ENCODE results near the gene PROSER2. TPM values are rescaled to one million over a fixed set of nuclear protein-coding genes. Genes with fewer than 3 reads are reported as not detected.

PROSER2 gene
- total and polyA plus RNA-seq, 9 donors: 1.3 to 13.4 (median 3.7) TPM

DNA sequence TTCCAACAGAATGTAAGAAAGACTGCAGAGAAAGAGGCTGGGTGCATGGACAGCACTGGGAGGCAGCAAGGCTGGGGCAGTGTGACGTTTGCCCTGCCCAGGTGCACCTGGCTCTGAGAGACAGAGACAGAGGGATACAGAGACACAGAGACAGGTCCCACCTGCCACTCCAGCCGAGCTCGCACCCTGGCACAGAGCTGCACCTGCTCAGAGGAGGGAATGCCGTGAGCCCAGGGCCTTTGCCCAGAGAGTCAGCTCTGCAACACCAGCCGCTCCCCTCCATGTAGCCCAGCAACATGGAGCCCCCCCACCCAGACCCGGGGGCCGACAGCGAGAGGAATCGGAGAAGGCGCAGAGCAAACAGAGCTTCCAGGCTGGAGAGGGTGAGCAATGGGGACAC, 35.3 kb upstream of the PROSER2 start:
- H3K9me3 ChIP-seq: no peaks in the 10 kb centered on the region
- 68 to 80% (median 78%) methylated on average over 10 of the region's 10 CpGs for WGBS, 3 donors
- DNase-seq: no peak
- intact Hi-C loops (cut with DNase I): loop anchor here in 2 of 4 donors (10.0 kb wide), 1 partner anchor 197 kb away; no protein-coding TSS in a partner anchor
- TF ChIP-seq, protein P1, sequence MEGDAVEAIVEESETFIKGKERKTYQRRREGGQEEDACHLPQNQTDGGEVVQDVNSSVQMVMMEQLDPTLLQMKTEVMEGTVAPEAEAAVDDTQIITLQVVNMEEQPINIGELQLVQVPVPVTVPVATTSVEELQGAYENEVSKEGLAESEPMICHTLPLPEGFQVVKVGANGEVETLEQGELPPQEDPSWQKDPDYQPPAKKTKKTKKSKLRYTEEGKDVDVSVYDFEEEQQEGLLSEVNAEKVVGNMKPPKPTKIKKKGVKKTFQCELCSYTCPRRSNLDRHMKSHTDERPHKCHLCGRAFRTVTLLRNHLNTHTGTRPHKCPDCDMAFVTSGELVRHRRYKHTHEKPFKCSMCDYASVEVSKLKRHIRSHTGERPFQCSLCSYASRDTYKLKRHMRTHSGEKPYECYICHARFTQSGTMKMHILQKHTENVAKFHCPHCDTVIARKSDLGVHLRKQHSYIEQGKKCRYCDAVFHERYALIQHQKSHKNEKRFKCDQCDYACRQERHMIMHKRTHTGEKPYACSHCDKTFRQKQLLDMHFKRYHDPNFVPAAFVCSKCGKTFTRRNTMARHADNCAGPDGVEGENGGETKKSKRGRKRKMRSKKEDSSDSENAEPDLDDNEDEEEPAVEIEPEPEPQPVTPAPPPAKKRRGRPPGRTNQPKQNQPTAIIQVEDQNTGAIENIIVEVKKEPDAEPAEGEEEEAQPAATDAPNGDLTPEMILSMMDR (IDR thresholded peaks at IDR 0.05): no peak
- TF ChIP-seq POLR2A (IDR thresholded peaks at IDR 0.05) (no peak), EP300 (IDR thresholded peaks at IDR 0.05) (no peak)
- no peak overlapping the region for H3K27ac ChIP-seq
- no peak overlapping the region for H3K4me3 ChIP-seq
- H3K27me3 ChIP-seq: no peaks in the 10 kb centered on the region
- no peaks in the 10 kb centered on the region for H3K36me3 ChIP-seq
- peaks cover 1% of the 10 kb centered on the region for H3K4me1 ChIP-seq (ENCODE audit: insufficient read depth)

DNA sequence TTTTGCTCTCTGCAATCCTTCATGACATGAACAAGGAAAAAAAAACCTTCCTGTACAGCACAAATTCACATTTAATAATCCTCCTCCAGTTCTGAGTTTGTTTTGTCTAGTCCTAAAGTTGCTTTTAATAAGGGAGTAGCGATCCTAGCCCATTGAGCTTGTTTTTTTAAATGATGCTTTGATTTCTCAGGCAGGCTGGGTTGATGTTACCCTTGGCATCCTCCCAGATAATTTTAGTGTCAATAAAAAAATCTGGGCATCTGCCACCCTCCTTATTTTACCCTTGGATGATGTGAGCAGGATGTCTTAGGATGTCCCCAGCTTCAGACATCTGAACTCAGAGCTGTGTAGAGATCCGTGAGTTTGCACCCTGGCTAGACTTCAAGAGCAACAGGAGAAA, 33.9 kb upstream of the PROSER2 start:
- Histone ChIP-seq H3K9me3 (no peaks in the 10 kb centered on the region), H3K27me3 (no peaks in the 10 kb centered on the region), H3K36me3 (no peaks in the 10 kb centered on the region), H3K4me3 (no peak overlapping the region), H3K27ac (no peak overlapping the region), H3K4me1 (ENCODE audit: insufficient read depth) (peaks cover 1% of the 10 kb centered on the region)
- intact Hi-C loops (cut with DNase I): loop anchor here in 2 of 4 donors (10.0 kb wide), 1 partner anchor 195 kb away; no protein-coding TSS in a partner anchor
- peak in 1 of 5 donors; percentile 5 for DNase-seq
- 5 to 14% (median 8%) methylated on average over 2 of the region's 2 CpGs for WGBS, 3 donors
- TF ChIP-seq, protein P1 (IDR thresholded peaks at IDR 0.05): no peak
- TF ChIP-seq POLR2A (IDR thresholded peaks at IDR 0.05) (no peak), EP300 (IDR thresholded peaks at IDR 0.05) (no peak)

DNA sequence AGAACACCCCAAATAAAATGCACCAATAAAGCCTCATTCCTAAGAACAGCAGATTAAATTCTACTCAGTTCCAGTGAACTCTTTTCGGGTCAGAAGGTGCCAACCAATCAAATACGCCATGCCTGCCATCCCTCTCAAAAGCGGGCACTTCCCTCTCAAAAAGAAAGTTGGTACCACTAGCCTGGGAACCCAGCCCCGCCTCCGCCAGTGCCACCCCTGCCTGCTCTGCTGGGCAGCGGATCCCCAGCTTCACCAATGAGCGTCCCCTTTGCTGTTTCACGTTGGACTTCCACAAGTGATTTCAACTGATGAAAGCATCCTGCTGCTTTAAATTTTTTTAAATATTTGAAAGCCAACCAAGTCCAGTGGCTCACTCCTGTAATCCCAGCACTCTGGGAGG, 33.2 kb upstream of the PROSER2 start:
- intact Hi-C loops (cut with DNase I): loop anchor here in 2 of 4 donors (10.0 kb wide), 1 partner anchor 195 kb away; no protein-coding TSS in a partner anchor
- H3K36me3 ChIP-seq: no peaks in the 10 kb centered on the region
- no peaks in the 10 kb centered on the region for H3K27me3 ChIP-seq
- 58 to 67% (median 60%) methylated on average over 8 of the region's 8 CpGs for whole genome bisulfite sequencing, 3 donors
- peak in 1 of 5 donors; percentile 31 for DNase-seq
- no peak overlapping the region for H3K4me3 ChIP-seq
- H3K9me3 ChIP-seq: no peaks in the 10 kb centered on the region
- no peak overlapping the region for H3K27ac ChIP-seq
- TF ChIP-seq POLR2A (IDR thresholded peaks at IDR 0.05) (no peak), EP300 (IDR thresholded peaks at IDR 0.05) (no peak)
- TF ChIP-seq, protein P1 (IDR thresholded peaks at IDR 0.05): no peak
- H3K4me1 ChIP-seq (ENCODE audit: insufficient read depth): peaks cover 1% of the 10 kb centered on the region

DNA sequence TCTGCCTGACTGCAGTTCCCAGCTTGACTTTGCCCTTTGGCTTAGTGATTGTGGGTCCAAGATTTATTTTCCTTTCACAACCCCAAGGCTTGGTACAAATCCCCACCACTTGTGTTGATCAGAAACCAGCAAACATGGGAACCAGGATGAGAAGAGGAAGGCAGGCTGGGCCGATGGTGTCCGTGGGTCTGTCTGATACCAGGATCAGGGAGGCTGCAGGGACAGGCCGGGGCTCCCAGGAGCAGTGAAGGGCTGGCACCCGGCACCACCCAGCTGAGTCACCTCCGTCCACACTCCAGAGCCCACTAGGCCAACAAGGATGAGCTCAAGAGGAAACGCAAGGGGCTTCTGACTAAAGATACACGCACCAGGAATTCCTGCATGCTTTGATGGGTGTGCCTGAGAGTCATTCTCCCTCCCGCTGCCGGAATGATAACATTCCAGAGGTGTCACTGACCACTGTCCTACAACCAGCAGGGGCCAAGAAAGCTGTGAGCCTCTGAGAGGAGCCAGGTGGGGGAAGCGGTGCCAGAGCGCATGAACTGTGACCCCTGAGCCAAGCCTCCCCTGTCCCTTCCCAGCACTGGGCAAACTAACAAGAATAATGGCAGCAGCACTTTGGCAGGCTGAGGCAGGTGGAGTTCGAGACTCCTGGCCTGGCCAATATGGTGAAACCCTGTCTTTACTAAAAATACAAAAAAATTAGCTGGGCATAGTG, 29.2 kb upstream of the PROSER2 start:
- Histone ChIP-seq H3K36me3 (no peaks in the 10 kb centered on the region), H3K9me3 (no peaks in the 10 kb centered on the region), H3K4me3 (no peak overlapping the region), H3K4me1 (ENCODE audit: insufficient read depth) (peaks cover 4% of the 10 kb centered on the region), H3K27me3 (no peaks in the 10 kb centered on the region), H3K27ac (no peak overlapping the region)
- TF ChIP-seq EP300 (IDR thresholded peaks at IDR 0.05): no peak
- TF ChIP-seq POLR2A (IDR thresholded peaks at IDR 0.05): no peak
- TF ChIP-seq, protein P1 (IDR thresholded peaks at IDR 0.05): no peak
- no peak for DNase-seq
- 77 to 82% (median 82%) methylated on average over 12 of the region's 12 CpGs for WGBS, 3 donors
- intact Hi-C loops (cut with DNase I): no loop called here

All from ovary (tissue), 9 donors.